NCI-H1694 (cell line): ENCODE measurements around the gene POMP.
A peak's percentile ranks its signal among the peaks of the same experiment; 100 is the strongest.

Experiments used
- DNase-seq: peaks from one replicate; lab custom pipeline; 2025; lab: John Stamatoyannopoulos, UW

Gene POMP, protein sequence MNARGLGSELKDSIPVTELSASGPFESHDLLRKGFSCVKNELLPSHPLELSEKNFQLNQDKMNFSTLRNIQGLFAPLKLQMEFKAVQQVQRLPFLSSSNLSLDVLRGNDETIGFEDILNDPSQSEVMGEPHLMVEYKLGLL

DNA sequence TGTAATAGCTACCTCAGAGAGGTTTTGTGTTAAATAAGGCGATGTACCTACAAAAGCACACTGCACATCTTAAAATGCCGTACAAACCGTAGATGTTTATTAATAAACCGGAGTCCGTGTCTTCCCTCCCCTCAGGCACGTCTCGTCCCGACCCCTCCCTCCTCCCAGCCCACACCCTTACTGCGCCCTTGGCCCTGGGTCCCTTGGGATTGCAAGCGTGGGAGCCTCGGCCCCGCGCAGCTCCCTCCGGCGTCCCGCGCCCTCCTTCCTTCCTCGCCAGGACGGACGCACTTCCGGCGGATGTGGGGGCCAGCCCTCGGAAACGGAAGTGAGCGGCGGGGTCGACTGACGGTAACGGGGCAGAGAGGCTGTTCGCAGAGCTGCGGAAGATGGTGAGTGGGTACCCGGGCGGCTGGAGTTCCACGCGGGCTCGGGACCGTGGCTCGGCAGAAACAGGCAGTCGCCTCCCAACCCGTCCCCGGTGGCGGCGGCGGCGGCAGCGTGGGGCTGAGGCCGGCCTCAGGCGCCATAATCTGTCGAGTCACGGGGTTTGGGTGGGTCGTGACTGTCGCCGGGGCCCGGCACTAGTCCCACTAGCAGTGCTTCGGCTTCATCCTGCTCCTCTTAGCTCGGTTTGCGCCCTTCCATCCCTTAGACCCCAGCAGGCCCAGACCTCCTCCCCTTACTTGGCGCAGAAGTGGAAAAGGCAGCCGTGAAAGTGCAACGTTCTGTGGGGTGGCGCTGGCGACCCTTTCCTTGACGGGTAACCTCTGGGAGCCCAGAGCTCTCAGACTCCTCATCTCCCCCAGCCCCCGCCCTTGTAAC, at the start of gene POMP:
TSS of gene POMP (plus strand) at position 335 of the 825 bp plus-strand sequence. CDS start at position 390, 55 bp downstream.
- DNase-seq: peak; percentile 63

DNA sequence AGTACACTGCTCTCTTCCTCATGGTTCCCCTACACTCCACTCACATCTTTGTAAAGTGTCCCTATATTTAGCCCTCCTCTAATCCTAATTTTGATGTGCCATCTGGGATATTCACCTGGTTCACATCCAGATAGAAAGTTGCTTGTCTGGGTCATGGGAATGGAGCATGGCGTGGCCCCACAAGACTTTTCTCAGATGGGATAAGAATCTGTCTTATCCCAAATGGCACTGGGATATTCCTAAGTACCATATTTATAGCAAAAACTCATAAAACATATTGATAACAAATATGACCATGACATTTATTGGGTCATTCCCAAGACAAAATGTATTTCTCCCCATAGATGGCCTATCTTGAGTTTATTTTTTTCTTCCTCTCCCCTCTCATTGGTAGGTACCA, 49.5 kb upstream of the POMP start:
- DNase-seq: no peak

DNA sequence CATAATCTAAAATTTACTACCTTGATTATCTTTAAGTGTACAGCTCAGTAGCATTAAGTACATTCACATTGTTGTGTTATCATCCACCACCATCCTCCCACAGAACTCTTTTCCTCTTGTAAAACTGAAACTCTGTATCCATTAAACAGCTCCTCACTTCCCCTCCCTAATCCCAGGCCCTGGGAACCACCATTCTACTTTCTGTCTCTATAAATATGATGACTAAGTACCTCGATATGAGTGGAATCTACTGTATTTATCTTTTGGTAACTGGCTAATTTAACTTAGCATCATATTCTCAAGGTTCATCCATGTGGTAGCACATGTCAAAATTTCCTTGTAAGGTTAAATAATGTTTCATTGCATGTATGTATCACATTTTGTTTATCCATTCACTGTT, 49.0 kb upstream of the POMP start:
- DNase-seq: no peak

DNA sequence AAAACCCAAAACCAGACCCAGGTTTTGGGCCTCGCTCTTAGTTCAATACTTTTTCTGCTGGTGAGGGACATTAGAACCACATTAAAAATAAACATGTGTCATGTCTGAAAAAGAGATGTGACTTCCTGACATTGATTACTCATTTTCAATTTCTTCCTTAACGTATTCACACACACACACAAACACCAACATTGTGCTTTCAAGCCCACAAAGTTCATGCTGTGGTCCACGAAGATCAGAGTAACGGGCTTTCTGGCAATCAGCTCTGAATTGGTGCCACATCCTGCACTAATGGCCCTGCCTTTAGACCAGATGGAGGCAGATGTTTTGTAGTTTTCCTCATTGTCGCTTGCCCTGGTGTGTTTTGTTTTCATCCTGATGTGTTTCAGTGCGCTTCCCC, 47.9 kb upstream of the POMP start:
- no peak for DNase-seq

DNA sequence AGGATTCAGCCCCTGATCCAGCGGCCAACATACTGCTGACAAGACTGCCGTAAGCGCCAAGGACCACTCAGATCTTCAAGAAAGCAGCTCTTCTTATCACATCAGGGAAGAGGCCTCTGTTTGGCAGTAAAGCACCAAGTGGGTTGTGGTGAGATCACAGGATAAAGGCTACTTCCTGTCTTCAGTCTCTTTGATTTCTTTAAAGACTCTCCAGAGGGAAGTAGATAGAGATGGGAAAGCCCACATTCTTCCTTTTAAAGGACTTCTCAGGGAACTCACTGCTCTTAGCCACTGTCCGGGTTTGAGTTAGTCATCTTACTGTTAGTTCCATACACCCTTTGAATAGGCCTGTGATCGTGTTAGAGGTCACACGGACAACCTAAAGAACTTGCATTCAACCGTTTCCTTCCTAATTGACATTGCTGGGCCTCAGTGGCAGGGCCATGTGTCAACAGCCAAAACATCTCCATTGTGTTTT, 47.2 kb upstream of the POMP start:
- DNase-seq: no peak

DNA sequence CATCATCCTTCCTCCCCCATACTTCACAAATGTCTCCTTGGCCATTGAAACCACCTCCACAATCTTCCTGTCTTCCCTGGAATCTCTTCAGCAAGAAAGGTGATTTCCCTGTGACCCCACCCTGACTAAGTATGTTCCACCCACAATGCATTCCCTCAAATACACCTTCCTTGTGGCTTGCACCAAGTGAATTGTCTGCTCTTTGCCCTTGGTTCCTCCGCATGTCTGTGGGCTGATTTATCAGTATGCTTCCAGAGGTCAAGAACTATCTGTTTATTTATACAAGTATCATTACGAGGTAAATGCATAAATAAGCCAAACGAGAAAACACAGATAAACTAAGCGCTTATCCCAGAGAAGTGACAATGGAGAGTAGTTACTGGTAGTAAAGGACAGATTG, 45.4 kb upstream of the POMP start:
- DNase-seq: no peak

DNA sequence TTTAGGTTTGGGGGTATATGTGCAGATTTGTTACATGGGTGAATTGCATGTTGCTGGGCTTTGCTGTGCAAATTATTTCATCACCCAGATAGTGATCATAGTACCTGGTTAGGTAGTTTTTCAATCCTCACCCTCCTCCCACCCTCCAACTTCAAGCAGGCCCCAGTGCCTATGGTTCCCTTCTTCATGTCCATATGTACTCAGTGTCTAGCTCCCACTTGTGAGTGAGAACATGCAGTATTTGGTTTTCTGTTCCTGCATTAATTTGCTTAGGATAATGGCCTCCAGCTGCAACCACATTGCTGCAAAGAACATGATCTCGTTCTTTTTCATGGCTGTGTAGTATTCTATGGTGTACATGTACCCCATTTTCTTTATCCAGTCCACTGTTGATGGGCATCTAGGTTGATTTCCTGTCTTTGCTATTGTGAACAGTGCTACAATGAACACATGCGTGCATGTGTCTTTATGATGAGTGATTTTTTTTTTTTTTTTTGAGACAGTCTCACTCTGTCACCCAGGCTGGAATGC, 42.9 kb upstream of the POMP start:
- no peak for DNase-seq

DNA sequence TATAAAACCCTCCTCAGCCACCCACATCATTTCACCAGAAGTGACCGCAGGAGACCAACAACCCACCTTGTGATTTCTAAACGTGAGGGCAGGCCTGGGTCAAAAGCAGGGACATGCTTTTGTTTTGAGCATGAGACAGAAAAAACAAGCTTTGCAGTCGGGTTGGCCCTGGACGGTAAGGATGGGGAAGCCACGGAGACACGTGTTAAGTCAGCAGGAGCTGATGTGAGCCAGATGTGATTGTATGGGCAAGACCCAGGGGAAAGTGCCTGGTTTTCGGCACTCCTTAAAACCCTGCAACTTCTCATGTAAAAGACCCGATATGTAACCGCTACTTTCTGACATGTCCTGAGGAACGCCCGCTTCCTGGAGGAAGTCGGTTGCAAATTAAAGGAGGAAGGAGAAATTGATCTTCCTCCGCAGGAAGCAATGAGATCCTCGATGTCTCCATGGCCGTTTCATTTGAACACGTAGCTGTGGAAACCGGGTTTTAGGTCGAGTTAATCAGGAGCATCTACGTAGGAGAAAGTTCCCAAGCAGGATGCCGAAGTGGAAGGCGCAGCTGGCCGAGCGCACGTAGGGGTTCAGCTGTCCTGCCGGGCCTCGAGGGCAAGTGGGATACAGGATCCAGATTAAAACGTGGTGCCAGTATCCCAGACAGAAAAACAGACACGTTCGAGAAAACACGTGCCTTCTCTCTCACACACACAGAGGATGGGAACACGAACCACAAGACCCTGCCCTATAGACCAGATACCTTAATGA, 40.5 kb upstream of the POMP start:
- no peak for DNase-seq

DNA sequence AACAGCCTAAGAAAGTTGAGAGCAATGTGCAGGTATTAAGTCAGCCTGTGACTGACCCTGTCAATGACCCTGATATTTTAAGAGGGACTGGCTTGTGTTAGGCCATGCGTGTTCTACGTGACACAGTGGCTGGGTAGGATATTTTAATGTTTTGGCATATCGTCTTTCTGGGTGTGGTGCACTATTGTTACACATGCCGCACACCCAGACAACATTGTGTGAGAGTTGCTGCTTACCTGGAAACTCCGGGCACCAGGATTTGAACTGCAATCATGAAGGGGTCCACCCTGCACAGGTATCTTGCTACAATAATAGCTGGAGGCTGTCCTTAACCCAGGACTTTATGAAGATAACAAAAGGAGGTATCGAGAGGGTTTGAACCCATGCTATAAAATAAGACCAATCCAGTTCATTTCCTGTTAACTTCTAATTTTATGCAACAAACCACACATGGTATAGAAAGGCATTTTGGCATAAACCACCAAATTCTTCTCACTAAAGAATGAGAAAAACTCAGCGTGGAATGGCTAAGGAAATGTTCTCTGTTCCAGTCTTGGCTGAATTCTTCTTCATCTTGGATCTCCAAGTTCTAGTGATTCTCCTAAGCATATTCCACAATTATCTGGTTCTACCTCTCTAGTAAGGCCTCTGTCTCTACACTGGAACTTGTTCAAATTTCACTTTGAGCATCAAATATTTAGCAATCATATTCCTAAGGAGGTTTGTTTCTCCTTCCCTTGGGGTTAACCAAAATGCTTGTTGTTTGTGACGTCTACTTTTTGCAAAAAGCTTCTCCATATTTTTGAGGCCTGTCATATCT, 38.7 kb upstream of the POMP start:
- no peak for DNase-seq

DNA sequence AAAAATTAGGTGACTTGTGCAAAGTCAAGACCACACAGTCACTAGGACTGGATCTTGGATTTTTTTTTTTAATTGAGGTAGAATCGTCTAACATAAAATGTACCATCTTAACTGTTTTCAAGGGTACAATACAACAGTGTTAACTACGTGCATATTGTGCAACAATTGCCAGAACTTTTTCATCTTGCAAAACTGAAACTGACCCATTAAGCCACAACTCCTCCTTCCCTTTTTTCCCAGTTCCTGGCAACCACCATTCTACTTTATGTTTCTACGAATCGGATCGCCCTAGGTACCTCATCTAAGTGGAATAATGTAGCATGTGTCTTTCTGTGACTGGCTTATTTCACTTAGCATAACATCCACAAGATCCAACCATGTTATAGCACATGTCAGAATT, 37.5 kb upstream of the POMP start:
- no peak for DNase-seq

DNA sequence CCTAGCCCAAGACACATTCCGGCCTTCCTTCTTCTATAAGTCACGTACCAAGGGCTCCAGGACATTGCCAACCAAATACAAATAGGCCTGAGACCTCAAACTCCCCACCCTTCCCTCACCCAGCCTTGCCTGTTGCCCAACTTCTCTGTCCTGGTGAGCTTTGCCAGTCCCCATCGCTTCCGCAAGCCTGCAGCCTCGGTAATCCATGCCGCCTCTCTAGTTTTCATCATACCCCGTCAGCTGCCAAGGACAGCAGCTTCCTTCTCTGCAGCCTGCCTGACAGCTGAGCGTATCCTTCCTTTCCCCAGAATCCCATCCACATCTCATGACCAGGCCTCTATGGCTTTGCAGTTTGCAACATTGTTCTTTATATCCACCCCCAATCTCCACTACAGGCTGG, 36.6 kb upstream of the POMP start:
- DNase-seq: no peak

DNA sequence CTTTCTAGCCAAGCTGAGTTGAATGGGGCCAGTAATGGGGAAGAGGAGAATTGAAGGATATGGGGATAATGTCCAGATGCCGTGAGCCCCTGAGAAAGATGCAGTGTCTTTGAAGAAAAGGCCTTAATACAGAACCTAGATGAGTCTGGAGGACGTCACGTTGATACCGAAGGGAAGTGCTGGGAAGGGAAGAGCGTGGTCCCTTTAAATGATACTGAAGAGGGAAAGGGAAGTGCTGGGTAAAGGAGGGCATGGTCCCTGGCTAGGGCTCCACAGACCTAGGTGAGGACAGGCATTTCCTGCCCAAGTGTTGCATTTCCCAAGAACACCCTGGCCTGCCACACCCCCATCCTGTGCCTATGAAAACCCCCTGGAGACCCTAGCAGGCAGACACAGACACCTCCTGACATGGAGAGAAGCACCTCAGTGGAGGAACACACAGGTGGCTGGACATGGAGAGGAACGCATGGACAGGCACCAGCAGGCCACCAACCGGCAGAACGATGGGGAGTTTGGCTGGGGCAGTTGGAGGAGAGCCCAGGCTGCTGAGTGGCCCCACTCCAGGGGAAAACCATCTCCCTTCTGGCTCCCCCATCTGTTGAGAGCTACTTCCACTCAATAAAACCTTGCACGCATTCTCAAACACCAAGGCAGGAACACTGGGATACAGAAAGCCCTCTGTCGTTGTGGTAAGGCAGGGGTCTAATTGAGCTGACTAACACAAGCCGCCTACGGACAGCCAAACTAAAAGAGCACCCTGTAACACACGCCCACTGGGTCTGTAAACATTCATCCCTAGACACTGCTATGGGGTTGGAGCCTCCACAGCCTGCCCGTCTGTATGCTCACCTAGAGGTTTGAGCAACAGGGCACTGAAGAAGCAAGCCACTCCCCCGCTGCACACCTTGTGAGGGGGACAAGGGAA, 34.9 kb upstream of the POMP start:
- peak; percentile 67 for DNase-seq

DNA sequence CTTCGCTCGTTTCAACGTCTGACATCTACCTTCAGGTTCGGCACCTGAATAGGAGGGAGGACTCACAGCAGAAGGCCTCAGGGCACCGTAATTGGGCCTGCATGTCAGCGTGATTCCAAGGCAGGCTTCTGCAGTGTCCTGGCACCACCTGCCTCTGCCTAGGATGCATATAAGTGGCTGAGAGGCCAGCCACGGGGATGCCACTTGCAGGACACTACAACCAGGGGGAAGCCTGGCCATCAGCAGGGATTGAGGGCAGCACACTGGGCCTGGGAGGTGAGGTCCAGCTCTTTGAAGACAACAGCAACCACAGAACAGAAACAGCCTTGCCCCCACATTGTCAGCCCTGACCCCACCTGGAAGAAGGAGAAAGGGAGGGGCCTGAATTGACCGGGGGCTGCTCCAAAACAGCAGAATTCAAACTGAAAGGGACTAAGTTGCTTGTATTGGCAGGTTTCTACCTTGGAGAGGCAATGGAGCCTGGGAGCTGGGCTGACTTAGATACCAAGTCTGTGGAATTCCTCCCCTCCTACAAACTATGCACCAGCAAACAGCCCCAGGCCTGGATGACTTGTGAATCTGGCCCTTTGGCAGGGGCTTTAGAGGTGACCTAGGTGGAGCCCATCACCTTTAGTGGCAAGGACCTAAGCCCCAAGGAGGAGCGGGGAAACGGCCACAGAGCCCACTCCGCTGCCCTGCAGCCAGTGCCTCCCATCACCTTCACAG, 34.1 kb upstream of the POMP start:
- no peak for DNase-seq

DNA sequence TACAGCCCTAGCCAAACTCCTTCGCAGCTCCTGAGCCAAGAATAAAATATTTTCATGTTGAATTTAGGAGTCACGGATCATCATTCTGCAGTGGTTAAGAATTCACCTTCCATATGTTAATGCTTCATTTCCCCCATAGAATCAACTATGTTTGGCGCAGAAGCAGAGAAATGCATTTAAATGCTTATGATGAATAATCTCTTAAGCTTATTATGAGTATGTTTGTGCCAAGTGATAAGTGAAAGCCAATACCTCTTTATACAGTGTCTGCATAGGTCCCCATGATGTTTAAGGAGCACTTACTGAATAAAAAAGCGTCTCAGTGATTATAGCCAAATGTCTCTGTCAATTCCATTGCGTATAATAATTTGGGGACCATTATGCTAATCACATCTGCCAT, 32.7 kb upstream of the POMP start:
- DNase-seq: no peak

DNA sequence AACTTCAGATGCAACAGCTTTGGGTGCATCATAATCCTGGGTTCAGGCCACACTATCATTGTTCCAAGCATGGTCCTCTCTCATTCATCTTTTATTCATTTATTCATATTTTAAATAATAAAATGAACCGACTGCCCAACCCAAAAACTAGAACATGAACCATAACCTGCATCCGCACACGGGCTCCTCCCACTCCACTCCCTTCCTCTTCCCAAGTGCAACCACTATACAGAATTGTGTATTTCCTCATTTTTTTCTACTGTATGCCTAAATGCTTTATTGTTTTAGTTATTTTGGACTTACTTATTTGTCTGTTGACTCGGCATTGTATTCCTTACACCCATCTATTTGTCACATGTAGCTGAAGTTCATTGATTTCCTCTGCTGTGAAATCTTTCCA, 30.7 kb upstream of the POMP start:
- DNase-seq: no peak

DNA sequence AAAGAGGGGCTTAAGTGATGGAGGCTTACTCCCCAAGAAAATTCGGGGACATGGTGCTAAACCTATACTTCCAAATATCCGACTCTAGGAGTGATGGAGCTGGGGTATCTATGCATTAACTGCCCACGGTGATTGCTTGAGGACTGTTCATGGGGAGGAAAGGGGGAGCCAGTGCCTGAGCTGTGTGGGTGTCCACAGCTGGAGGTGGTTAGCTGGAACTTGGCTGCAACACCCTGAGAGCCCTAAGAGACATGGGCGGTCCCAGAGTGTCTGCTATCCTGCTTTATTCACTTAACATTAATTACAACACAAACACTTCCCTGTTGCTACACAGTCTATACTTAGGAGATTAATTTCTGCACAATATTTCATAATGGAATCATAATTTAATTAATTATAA, 28.1 kb upstream of the POMP start:
- DNase-seq: no peak

DNA sequence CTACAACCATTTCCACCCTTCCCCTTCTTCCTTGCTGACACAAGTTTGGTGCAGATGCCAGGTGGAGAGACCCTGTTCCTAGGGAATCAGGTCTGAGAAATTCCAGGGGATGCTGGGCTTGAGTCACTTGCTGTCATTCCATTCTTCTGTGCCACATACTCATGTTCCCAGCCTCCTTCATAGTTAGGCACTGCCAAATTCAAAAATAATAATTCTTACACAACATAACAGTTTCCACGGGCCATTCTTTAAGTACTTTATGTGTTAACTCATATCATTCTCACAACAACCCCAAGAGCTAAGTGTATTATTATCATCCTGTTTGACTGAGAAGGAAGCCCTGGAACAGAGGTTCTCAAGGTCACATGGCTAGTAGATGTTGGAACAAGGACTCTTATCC, 27.1 kb upstream of the POMP start:
- DNase-seq: no peak

DNA sequence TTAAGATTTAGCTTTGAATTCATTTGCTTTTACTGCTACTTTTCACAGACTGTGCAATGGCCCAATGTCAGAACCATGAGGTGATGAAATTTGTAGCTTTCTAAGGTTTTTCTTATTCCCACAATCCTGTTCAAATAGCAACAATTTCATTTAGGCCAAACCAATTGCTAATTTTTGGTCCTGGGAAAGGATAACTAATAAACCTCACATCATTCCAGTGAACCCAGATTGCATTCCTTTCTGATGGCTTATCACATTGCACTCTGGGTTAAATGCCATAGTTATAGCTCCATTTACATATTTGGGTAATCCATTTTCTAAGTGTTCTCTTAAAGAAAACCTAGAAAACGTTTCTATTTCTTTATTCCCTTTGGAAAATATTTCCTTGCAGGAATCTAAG, 22.9 kb upstream of the POMP start:
- no peak for DNase-seq

DNA sequence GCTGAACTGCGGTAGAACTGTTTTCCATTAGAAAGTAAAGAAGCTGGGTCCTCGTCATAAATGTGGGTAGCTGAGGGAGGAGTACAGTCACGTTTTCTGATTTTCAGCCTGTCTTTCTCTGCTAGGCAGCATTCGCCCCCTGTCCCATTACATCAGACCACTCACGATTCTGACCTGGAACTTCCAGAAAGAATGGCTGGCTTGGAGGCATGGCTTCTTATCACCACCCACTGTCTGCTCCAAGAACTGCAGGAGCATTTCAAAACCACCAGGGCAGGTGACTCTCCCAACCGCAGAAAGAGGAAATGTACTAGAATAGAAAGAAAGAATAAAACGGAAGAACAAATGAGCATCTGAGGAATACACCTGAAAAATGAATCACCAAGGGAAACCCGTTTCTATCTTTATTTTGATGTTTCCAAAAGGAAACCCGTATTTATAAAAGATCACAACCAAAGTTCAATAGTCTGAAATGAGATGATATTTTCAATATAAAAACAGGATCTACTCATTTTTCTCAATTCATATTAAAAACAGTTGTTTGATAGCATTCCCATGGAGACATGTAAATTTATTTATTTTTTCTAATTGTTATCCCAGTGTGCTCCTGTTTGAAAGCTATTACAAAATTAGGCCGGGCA, 22.1 kb upstream of the POMP start:
- peak; percentile 41 for DNase-seq
